WTC11 (cell line): ENCODE measurements around the gene PPP5C.

Experiments
- ATF2 ChIP-seq: sonication (generic); formaldehyde crosslinking; IDR thresholded peaks from 2 replicates; pipeline ENCODE4 v1.8.1; 2022; ENCODE audit warnings: low read depth, missing genetic modification reagents, borderline replicate concordance
- CREB1 ChIP-seq: sonication (generic); formaldehyde crosslinking; IDR thresholded peaks from 2 replicates; pipeline ENCODE4 v1.8.0; 2023; ENCODE audit warnings: mild to moderate bottlenecking, missing genetic modification reagents
- CTCF ChIP-seq: fragments of 200-600 bp; IDR thresholded peaks from 2 replicates; pipeline ENCODE4 v1.8.0; 2022; ENCODE audit warnings: antibody characterized with exemption
- HMGXB4 ChIP-seq: sonication (generic); formaldehyde crosslinking; IDR thresholded peaks from 2 replicates; pipeline ENCODE4 v1.8.1; 2023; ENCODE audit warnings: mild to moderate bottlenecking, moderate library complexity, missing genetic modification reagents
- IRF1 ChIP-seq: sonication (generic); formaldehyde crosslinking; IDR thresholded peaks from 2 replicates; pipeline ENCODE4 v1.8.0; 2023; ENCODE audit warnings: missing genetic modification reagents
- MAX ChIP-seq: sonication (generic); formaldehyde crosslinking; IDR thresholded peaks from 2 replicates; pipeline ENCODE4 v1.8.0; 2022; ENCODE audit warnings: mild to moderate bottlenecking, missing genetic modification reagents
- MYBL2 ChIP-seq: sonication (generic); formaldehyde crosslinking; IDR thresholded peaks from 2 replicates; pipeline ENCODE4 v1.8.1; 2023; ENCODE audit warnings: mild to moderate bottlenecking, moderate library complexity, missing genetic modification reagents
- NR3C1 ChIP-seq: sonication (generic); formaldehyde crosslinking; conservative IDR thresholded peaks from 2 replicates; pipeline ENCODE4 v1.8.1; 2023; ENCODE audit warnings: low read depth, mild to moderate bottlenecking, missing genetic modification reagents
- TCF7 ChIP-seq: sonication (generic); formaldehyde crosslinking; IDR thresholded peaks from 2 replicates; pipeline ENCODE4 v1.8.0; 2022; ENCODE audit warnings: mild to moderate bottlenecking, low read depth, missing genetic modification reagents, moderate library complexity
- TEAD4 ChIP-seq: sonication (generic); formaldehyde crosslinking; IDR thresholded peaks from 2 replicates; pipeline ENCODE4 v1.8.0; 2022; ENCODE audit warnings: mild to moderate bottlenecking, missing genetic modification reagents
- TP53 ChIP-seq: sonication (generic); formaldehyde crosslinking; IDR thresholded peaks from 2 replicates; pipeline ENCODE4 v1.8.1; 2023; ENCODE audit warnings: mild to moderate bottlenecking, missing genetic modification reagents
- USF2 ChIP-seq: sonication (generic); formaldehyde crosslinking; IDR thresholded peaks from 2 replicates; pipeline ENCODE4 v1.8.1; 2023; ENCODE audit warnings: mild to moderate bottlenecking, missing genetic modification reagents, moderate library complexity
- ZNF121 ChIP-seq: sonication (generic); formaldehyde crosslinking; IDR thresholded peaks from 2 replicates; pipeline ENCODE4 v1.8.0; 2023; ENCODE audit warnings: missing genetic modification reagents
- ZSCAN18 ChIP-seq: fragments of 250-450 bp; sonication (Bioruptor Pico); IDR thresholded peaks from 2 replicates; pipeline ENCODE4 v2.1.2; 2022; ENCODE audit warnings: mild to moderate bottlenecking, moderate library complexity

GRCh38 chr19:46393456-46394401 lies 46.8 kb downstream of the PPP5C start:
- TF ChIP-seq CTCF: no peak
- no peak for TF ChIP-seq CREB1 (CRISPR knock-in tag)
- TF ChIP-seq MAX (CRISPR knock-in tag): no peak
- no peak for TF ChIP-seq ATF2
- no peak for TF ChIP-seq HMGXB4 (CRISPR knock-in tag)
- no peak for TF ChIP-seq MYBL2 (CRISPR knock-in tag)
- no peak for TF ChIP-seq TP53 (CRISPR knock-in tag)
- no peak for TF ChIP-seq ZNF121 (CRISPR knock-in tag)
- no peak for TF ChIP-seq NR3C1 (CRISPR knock-in tag)
- TF ChIP-seq TEAD4: no peak
- TF ChIP-seq USF2 (CRISPR knock-in tag): no peak
- TF ChIP-seq TCF7 (CRISPR knock-in tag): no peak
- no peak for TF ChIP-seq ZSCAN18
- no peak for TF ChIP-seq IRF1
